ENCODE data around the gene ZGPAT. TPM values are rescaled to one million over a fixed set of nuclear protein-coding genes. Genes with fewer than 3 reads are reported as not detected.

Gene ZGPAT
- total and polyA plus RNA-seq, 2 of the 4 experiments (the other 2 are of a cell fraction): 13.4 to 20.2 TPM

DNA sequence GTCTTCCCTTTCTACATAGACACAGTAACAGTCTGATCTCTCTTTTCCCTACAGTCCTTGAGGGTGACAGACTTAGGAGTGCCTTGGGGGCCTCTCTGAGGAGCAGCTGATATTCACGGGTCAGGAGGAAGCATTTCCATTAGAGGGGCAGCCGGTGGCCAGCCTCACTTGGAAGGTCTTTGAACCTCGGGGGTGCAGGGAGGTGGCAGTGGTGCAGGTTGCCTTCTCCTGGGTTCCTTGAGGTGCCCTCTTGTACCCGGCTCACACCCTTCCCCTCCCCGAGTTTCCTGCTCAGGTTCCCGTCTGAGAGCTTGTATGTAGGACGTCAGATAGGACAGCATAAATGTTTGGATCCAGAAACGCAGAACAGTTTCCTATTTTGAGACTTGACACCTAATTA, 47.2 kb upstream of the ZGPAT start:
- Histone ChIP-seq H4K5ac (ENCODE audit: low read depth, low read length) (no peak overlapping the region), H3K4me1 (ENCODE audit: control insufficient read depth, insufficient read depth, low read length) (peaks cover 13% of the 10 kb centered on the region), H3K9me1 (ENCODE audit: insufficient read depth, low read length) (0 out of 2 replicates have a peak, but pooled peaks cover 8% of the 10 kb centered on the region), H3K56ac (ENCODE audit: extremely low read depth, insufficient read depth, low read length) (no peak overlapping the region), H3K14ac (replicated peaks; ENCODE audit: low read depth, low read length) (no peak overlapping the region), H2AK9ac (replicated peaks; ENCODE audit: low read depth, low read length, poor library complexity) (no peak overlapping the region), H3K18ac (ENCODE audit: low read depth, low read length) (no peak overlapping the region), H4K91ac (ENCODE audit: insufficient read depth, low read depth, low read length) (no peak overlapping the region), H2AFZ (replicated peaks; ENCODE audit: low read length, poor library complexity) (no peak overlapping the region), H3K23ac (ENCODE audit: low read depth, low read length) (no peak overlapping the region), H3K4ac (ENCODE audit: low read depth, low read length) (no peak overlapping the region), H3K4me2 (ENCODE audit: low read depth, low read length) (no peak overlapping the region), H3K27me3 (ENCODE audit: control insufficient read depth, insufficient read depth, low read length) (no peaks in the 10 kb centered on the region), H3K79me1 (ENCODE audit: low read depth in 1 of 2, low read length in 2 of 2) (peaks cover 18 to 57% of the 10 kb centered on the region in 2 experiments), H4K8ac (ENCODE audit: low read depth in 2 of 2, low read length in 2 of 2) (no peak overlapping the region), H3K4me3 (ENCODE audit: insufficient read depth, low read depth, low read length) (no peak overlapping the region), H3K36me3 (ENCODE audit: control insufficient read depth, insufficient read depth, low read length) (peaks cover 33% of the 10 kb centered on the region; the same call in 1 of the 2 replicates), H3K9me3 (ENCODE audit: control insufficient read depth, insufficient read depth, low read length) (no peaks in the 10 kb centered on the region), H3K9ac (ENCODE audit: low read depth, low read length) (no peak overlapping the region), H2BK120ac (ENCODE audit: low read depth, low read length) (no peak overlapping the region), H2BK15ac (ENCODE audit: low read depth, low read length) (no peak overlapping the region), H3K27ac (ENCODE audit: insufficient read depth, low read length) (no peak overlapping the region), H2BK20ac (ENCODE audit: low read depth, low read length) (no peak overlapping the region), H2BK5ac (ENCODE audit: low read depth, low read length, poor library complexity, severe bottlenecking) (no peak overlapping the region), H2AK5ac (ENCODE audit: low read depth, low read length) (no peak overlapping the region), H4K20me1 (ENCODE audit: insufficient read depth, low read length) (peaks cover 3% of the 10 kb centered on the region; the same call in 1 of the 2 replicates)
- no TSS peak for BruUV-seq (replicated peaks)
- CTCF ChIA-PET: no interaction called here
- DNase-seq: no peak
- TF ChIP-seq MAZ (IDR thresholded peaks at IDR 0.05; ENCODE audit: borderline replicate concordance, low read depth, low read length): no peak
- TF ChIP-seq RCOR1 (IDR thresholded peaks at IDR 0.05; ENCODE audit: insufficient replicate concordance, low read length): no peak
- intact Hi-C loops (cut with micrococcal nuclease): no loop called here
- ATAC-seq (ENCODE audit: low read depth): no peak
- WGBS, 2 experiments (ENCODE audit: extremely low coverage in 2 of 2, insufficient read length in 1 of 2): 40% methylated on average over 1 of the region's 8 CpGs; no CpG with 5 or more reads in 1 of the 2 experiments
- in situ Hi-C loops (cut with MboI; ENCODE audit: low sequenced_read_pairs): no loop called here
- POLR2A ChIA-PET (ENCODE audit: unreplicated experiment): no interaction called here
- dilution Hi-C loops (cut with HindIII; ENCODE audit: low sequenced_read_pairs, unreplicated experiment): no loop called here

All from IMR-90 (cell line).